ENCODE data around the gene SLC7A14.

- TF ChIP-seq ZFP30 (CRISPR knock-in tag; IDR thresholded peaks at IDR 0.05) = no peak
- no peak for TF ChIP-seq BACH2 (CRISPR knock-in tag; IDR thresholded peaks at IDR 0.05; ENCODE audit: borderline replicate concordance)
- no peak for TF ChIP-seq PATZ1 (CRISPR knock-in tag; IDR thresholded peaks at IDR 0.05; ENCODE audit: borderline replicate concordance)
- no peak for TF ChIP-seq ARNTL (CRISPR knock-in tag; IDR thresholded peaks at IDR 0.05; ENCODE audit: borderline replicate concordance, low read depth)
- no peak for TF ChIP-seq ESRRG (CRISPR knock-in tag; IDR thresholded peaks at IDR 0.05)
- no peak for TF ChIP-seq OSR1 (CRISPR knock-in tag; IDR thresholded peaks at IDR 0.05)
- TF ChIP-seq TOX (CRISPR knock-in tag; IDR thresholded peaks at IDR 0.05; ENCODE audit: borderline replicate concordance) = no peak
- TF ChIP-seq CREB5 (CRISPR knock-in tag; IDR thresholded peaks at IDR 0.05; ENCODE audit: low read depth) = no peak
- no peak for TF ChIP-seq POU6F1 (CRISPR knock-in tag; IDR thresholded peaks at IDR 0.05; ENCODE audit: borderline replicate concordance, low read depth)
These were observed 172.6 kb downstream of the SLC7A14 start for GRCh38 chr3:170413291-170413690.

Measured in SK-N-SH treated with all-trans-retinoic acid at 6 μM for 48 hours (cell line).